Skeletal muscle cell (primary cell): Measurements from ENCODE around the gene CCDC83.

Experiments used
- DNase-seq: peaks from one replicate; pipeline ENCODE4 v3.0.0-alpha.2; 2010; ENCODE audit warnings: low read depth
- H3K4me3 ChIP-seq: 2 replicates; pipeline ENCODE4 v1.5.1; 2011; ENCODE audit warnings: low read depth, mild to moderate bottlenecking, control low read depth, low read length, moderate library complexity

Gene CCDC83

DNA sequence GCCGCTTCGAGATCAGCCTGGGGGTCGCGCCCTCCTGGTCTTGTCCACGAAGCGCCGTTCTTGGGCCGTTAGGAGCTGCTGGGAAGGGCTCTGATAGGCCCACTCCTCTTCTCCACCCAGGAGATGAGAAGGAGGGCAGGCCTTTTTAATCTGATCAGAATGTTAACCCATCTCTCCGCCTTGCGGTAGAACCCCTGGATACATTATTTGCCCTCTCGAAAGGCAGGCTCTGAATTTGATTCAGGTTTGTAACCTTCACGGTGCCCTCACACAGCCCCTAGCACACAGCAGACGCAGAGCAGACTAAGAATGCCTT, at the start of gene CCDC83:
TSS of gene CCDC83 (plus strand) at position 43 of the 316 bp plus-strand sequence. CDS start 9,741 bp downstream, outside the sequence.
- H3K4me3 ChIP-seq, result peak within 1 kb of the TSS; percentile 58
- DNase-seq, result no peak

DNA sequence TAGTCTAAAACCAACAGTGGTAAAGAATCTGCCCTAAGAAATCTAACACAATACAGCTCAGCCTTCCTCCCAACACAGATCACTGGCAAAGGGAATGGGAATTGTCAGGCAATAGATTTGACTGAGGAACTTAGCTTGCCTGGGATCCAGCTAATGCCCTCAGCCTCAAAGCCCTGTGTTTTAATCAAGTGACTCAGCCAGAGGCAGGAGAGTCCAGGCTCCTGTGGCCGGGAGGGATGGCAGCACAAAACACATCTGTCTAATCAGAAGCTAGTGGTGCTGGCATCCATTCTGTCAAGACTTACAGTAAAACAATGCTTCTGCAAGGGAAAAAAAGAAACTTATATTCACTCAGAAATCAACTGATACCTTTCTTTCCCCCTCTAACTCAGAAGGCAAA, 49.8 kb upstream of the CCDC83 start:
- no peak overlapping the region for H3K4me3 ChIP-seq
- DNase-seq, result no peak

DNA sequence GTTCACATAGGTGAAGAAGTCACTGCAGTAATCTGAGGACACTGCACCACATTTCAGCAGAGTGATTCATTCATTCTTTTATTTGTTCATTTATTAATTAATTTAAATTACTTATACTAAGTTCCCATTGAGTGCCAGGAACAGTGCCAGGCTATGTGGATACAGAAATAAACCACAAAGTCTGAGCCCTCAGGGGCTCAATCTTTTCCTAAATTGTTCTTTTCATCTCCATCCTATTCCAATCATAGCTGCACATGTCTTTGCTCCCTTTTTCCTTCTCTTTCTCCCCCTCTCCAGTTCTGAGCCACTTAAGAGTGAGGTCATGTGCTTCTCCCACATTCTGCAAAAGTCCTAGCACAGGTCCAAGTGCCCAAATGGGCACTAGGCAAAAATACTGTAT, 49.2 kb upstream of the CCDC83 start:
- no peak overlapping the region for H3K4me3 ChIP-seq
- DNase-seq, result no peak

DNA sequence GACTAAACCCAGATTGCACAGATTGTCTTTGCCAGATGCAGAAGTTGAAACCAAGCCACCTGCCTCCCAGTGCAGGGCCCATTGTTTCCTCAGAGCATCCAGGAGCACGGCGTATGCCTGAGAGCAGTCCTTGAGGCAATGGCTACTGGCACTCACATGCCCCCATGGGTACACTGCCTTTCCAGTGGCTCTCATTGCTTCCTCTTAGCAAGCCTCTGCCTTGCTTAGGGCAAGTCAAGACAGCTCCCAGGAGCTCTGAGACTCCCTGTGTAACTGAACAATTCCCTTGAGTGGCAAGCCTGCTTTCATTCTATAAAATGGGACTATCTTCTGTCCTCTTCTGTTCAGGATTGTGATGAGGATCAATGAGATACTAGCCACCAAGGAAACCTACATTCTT, 48.3 kb upstream of the CCDC83 start:
- no peak for DNase-seq
- no peak overlapping the region for H3K4me3 ChIP-seq

DNA sequence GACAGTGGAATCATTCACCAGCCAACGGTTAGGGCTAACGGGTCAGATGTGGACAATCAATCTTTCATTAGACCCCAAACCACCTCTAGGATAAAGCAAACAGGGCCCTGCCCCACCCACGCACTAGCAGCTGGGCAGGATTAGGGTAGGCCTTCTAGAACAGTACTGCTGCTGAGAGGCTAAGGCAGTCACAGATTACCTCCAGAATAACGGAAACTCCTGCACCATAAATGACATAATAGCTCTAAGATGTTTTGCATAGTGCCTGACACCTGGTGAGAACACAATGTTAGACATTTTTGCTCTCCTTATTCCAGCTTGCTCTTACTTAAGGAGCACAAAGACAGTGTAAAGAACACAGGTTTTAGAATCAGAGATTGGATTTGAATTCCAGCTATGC, 46.0 kb upstream of the CCDC83 start:
- no peak for DNase-seq
- H3K4me3 ChIP-seq, result no peak overlapping the region

DNA sequence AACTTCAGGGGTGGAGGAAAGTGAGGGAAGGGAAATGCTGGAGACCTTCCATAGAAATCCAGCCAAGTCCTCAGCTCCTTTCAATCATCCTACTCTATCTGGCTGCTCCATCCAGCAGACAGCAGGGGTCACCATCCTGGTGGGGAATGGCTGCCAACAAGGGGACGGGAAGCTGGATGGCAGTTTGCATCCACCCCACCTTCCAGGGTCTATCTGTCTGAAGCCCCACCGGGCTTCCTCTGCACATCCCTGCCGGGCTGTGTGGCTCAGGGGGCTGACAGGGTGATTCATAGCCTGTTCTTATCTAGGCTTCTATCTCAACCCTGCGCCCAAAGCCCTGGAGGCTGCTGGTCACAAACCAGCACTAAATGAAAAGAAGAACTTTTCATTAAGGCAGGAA, 45.3 kb upstream of the CCDC83 start:
- H3K4me3 ChIP-seq, result peak overlapping the region; percentile 57
- DNase-seq, result no peak

DNA sequence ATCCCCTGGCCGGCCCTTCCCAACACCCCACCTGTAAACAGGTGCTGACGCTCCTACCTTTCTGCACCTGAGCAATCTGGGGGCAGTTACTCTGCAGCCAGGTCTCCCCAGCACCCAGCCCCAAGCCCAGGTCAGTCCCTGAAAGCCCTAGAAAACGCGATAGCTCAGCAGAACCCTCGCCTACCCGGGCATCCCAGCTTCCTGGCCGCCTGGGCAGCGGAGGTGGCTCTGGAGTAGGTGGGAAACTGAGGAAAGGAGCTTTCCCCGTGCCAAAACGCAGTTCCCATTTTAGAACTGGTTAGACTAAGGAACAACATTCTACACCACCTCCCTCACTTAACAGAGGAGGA, 44.7 kb upstream of the CCDC83 start:
- peak overlapping the region; percentile 57 for H3K4me3 ChIP-seq
- DNase-seq, result no peak

DNA sequence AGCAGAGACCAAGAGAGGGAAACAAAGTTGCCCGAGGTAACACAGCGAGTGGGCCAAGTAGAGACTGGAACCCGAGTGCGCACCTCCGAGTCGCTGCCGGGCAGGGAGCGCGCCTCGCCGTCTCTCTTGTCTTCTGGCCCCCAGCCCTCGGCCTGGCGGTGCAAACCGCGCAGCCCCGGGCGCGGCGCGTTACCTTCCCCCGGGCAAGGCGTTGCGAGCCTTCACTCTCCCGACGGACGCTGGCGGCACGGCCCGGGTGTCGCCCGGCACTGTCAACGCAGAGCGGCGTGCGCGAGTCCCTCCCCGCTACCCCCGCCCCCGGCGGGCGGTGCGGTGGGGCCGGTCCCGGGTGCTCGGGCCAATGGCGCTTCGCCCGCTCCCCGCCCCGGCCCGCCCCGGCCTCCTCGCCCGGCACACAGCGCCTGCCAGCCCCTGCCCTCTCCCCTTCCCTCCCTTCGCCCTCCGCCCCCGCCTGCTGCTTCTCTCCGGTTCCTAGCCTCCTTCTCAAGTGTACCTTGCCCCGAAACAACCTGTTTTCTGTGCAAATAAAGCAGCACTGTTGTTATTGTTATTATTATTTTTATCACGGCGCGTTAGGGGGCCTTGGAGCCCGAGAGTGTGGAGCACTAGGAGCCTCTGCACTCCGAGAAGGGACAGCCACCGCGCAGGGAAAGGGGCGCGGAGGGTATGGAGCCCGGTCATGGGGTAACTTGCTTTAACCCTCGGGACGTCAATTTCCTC, 44.1 kb upstream of the CCDC83 start, which contains the start of gene SYTL2:
TSS of gene SYTL2 (minus strand) at position 271 of the 741 bp plus-strand sequence. CDS start 53,416 bp downstream, outside the sequence.
- peak within 1 kb of the TSS; percentile 57 for H3K4me3 ChIP-seq
- no peak for DNase-seq

DNA sequence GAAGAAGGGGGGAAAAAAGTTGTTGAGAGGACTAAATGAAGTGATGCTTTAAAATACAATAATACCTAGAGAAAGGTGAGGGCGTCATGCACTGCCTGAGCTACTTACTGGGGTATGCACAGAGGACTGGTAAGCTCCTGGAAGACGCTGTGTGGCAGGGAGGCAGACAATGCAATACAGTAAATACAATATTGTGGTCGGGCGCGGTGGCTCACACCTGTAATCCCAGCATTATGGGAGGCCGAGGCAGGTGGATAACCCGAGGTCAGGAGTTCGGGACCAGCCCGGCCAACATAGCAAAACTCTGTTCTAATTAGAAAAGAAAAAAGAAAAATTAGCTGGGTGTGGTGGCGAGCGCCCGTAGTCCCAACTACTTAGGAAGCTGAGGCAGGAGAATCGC, 43.6 kb upstream of the CCDC83 start:
- H3K4me3 ChIP-seq, result peak overlapping the region; percentile 57
- no peak for DNase-seq

DNA sequence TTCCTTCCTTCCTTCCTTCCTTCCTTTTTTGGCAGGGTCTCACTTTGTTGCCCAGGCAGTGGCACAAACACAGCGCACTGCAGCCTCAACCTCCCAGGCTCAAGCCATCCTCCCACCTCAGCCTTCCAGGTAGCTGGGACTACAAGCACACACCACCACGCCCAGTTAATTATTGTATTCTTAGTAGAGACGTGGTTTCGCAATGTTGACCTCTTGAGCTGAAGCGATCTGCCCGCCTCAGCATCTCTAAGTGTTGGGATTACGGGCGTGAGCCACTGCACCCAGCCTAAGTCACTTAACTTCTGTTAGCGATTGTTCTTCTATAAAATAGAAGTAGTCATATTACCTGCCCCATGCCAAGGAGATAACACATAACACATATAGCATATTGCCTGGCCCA, 41.5 kb upstream of the CCDC83 start:
- no peak overlapping the region for H3K4me3 ChIP-seq
- no peak for DNase-seq

DNA sequence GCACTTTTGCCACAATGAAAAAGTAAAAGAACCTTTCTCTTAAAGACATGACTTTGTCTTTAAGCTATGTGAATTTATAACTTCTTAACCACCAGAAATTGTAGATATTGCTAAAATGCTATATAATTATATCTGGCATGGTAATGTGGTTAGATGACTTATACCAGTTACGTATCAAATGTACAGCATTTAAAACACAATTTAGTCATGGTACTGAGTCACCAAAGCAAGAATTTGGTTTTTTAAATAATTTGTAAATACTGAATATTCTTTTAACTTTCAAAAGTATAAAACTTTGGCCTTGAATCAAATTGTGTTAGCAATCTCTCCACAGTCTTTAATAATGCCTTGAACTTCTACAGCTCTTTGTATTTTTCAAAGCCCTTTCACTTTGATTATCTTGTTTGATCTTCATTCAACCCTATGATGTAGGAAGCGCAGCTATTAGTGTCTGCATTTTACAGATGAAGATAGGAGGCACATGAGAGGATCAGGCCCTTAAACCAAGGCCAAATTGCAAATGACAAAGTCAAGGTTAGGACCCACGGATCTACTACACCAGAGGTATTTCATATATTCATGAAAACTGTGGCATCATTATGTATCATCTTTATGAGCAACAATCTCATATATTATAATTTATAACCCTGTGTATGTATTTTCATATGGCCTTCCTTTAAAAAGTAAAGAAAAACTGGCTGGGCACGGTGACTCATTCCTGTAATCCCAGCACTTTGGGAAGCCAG, 39.8 kb upstream of the CCDC83 start:
- H3K4me3 ChIP-seq, result no peak overlapping the region
- peak; percentile 39 for DNase-seq

DNA sequence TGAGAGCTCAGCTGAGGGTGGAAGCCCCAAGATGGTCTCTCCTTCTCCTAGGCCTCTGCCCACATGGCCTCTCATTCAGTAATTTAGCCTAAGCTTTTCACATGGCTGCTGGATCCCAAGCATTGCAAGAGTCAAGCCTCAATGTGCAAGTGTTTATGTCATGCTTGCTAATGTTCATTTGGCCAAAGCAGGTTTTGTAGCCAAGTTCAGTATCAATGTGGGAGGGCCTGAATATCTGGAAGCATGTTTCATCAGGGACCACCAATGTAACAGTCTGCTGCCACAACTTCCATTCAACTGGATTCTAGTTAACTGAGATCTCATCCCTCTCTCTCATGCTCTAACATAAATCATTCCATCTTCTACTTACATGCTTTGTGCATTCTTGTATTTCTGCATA, 35.7 kb upstream of the CCDC83 start:
- DNase-seq, result no peak
- no peak overlapping the region for H3K4me3 ChIP-seq

DNA sequence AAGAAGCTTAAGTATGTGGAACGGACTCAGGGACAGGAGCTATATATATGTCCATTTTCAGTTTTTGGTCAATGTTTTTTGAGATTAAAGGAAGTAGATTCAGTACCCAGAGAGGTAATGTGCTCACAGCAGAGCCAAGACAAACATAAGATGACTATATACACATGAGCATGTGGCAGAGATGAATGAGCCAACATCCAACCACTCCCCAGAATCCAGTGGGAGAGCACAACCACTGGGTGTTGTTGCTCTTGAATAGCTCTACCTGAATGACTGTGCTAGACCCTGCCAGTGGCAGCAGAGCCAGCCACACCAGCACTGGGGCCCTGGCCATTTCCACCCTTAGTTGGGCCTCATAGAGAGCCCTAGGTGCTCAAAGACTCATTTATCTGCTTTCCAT, 33.5 kb upstream of the CCDC83 start:
- DNase-seq, result no peak

DNA sequence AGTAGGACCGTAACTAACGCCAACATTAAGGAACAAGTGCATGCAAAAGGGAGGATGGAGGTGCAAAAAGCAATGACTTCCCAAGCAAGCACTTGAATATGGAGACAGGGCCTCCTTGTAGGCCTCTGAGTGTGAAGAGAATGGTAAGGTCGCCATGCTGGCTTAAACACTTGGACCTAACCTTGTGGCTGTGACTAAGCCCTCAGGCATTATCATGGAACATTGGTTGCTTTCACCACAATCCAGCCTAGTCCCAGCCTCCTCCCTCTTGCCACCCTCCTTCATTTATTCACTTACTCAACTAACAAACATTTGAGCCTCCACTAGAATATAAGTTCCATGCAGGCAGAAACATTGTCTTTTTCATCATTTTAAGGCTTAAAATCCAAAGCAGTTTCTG, 32.4 kb upstream of the CCDC83 start:
- no peak overlapping the region for H3K4me3 ChIP-seq
- no peak for DNase-seq

More for the DNA sequence above, 33.5 kb upstream of the CCDC83 start:
- no peak overlapping the region for H3K4me3 ChIP-seq

DNA sequence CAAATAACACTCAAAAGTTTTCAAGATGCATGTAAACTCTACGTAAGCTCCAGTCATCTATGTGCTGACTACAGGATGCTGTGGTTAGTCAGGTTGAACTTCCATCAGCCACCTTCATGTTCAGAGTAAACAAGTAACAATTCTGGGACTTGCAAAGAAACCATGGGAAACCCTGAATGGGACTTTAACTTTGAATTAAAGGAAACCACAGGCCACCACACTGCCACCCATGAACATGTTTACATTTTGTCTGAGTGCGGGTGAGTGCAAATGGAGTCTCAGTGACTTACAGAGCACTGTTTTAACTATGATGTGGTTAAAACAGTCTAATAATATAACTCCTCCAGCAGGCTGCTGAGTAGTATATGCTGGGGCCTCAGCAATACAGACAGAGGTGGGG, 31.4 kb upstream of the CCDC83 start:
- no peak overlapping the region for H3K4me3 ChIP-seq
- DNase-seq, result no peak

DNA sequence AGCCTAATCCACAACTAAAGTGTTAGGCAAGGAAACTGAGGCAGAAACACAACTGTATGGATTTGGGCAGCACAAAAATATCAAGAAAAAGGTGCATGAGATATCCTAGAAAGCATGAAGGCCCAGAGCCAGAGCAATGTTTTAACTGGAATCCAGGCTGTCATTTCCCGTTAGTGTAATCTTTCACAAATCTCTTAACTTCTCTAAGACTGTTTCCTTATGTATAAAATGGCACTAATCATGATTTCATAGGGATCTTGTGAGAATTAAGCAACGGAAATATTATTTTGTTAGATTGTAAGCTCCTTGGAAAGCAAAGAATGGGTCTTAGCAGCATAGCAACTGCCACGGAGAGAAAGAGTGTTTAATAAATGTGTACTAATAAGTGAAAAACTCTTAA, 29.6 kb upstream of the CCDC83 start:
- H3K4me3 ChIP-seq, result no peak overlapping the region
- no peak for DNase-seq

DNA sequence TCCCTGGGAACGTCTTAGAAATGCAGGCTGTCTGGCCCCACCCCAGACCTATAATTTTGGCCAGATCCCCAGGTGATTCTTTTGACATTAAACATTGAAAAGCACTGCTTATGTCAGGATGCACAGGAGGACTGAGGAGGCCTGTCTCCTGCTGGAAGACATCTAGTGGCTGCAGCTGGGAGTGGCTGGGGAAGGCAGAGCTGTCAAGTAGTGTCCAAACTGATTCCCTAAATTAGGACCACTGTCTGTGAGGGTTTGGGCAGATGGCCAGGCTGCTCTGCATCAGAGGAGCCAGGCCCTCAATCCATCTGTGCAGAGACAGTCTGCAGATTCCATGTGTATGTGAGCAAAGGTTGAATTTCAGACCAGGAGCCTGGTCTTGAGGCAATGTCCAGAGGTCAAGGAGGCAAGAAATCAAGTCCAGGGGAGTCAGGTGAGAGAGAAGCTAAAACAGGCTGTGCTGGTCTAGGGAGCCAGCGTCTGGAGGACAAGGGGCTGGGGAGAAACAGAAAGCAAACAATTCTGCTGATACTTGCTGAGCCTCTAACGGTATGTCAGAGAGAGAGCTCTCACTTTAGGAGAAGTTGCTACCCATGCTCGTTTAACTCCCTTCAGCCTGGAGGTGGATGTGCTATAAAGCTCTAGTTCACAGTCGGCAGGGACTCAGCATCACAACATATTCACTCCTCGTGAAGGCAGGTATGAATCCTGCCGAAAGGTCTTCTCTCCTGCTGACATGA, 28.9 kb upstream of the CCDC83 start:
- DNase-seq, result no peak
- H3K4me3 ChIP-seq, result no peak overlapping the region

DNA sequence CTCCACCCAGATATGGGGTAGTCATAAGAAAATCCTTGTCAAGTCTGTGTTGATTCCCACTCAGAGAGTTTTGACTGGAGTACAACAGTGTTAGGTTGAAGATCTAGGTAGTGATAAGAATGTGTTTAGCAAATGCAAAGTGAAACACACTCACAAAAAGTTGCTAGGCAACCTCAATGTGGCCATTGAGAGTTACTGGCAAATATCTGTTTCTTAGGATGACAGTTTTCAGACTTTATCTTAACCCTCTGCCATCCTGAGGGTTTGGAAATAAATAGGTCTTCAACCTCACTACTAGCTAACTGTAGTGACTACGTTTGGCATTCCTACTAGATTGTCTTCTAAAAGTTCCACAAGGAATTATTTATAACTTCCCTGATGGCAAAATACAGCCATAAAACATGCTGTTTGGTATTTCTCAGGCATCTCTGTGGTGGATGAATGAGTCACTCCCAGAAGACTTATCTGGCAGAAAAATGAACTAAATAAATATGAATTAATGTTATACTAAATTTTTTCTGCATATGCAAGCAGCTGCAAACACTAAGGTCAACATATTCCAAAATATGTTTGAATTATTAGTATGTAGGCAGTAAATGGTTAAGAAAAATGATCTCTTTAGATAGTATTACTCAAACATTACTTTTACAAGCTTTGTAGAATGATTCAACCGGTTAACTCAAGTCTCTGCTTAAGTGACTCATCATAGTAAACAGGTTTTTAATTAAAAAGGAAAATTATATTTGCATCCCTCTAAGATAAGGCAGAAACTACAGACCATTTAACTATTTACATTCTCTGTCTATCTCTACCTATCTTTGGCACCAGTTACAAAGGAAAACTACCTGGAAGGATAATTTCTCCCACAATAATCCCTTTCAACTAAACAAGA, 27.2 kb upstream of the CCDC83 start:
- H3K4me3 ChIP-seq, result no peak overlapping the region
- peak; percentile 67 for DNase-seq

DNA sequence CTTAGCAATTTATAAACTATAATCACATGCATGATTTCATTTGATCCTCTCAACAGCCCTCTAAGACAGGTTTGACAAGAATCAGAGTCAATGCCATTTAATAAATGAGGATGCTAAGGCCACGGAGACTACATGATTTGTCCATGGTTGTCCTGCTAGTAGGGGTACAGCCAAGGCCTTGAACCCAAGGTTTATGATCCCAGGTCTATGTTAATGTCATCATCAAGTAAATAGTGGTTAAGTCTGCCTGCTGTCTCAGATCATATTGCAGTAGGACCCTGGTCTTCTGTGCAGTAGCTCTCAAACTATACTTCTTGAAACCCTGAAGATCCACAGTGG, 26.6 kb upstream of the CCDC83 start:
- DNase-seq, result no peak
- no peak overlapping the region for H3K4me3 ChIP-seq

DNA sequence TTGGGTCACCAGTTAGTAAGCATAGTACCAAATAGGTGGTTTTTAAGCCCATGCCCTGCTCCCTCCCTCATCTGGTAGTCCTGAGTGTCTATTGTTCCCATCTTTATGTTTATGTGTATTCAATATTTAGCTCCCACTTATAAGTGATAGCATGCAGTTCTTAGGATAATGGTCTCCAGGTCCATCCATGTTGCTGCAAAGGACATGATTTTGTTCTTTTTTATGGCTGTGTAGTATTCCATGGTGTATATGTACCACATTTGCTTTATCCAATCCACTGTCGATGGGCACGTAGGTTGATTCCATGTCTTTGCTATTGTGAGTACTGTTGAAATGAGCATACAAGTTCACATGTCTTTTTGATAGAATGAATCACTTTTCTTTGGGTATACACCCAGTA, 26.0 kb upstream of the CCDC83 start:
- H3K4me3 ChIP-seq, result no peak overlapping the region
- DNase-seq, result no peak
